ENCODE measurements around the gene DNAH1.
"Not testable (repeated sequence)": the region's sequence is repeated elsewhere in the genome, so short reads cannot be mapped to it uniquely, and the experiment has no call there.

Gene DNAH1

GRCh38 chr3:52315977-52316764 lies at the start of gene DNAH1:
TSS of gene DNAH1 (plus strand) at chr3:52316319. CDS start at chr3:52322443, 6,124 bp downstream.
- no peak within 1 kb of the TSS for H3K4me3 ChIP-seq (ENCODE audit: low read depth, low read length)
- no peak for TF ChIP-seq CTCF (IDR thresholded peaks at IDR 0.05; ENCODE audit: borderline replicate concordance, insufficient read depth, low read depth, low read length)

- no peak for TF ChIP-seq CTCF (IDR thresholded peaks at IDR 0.05; ENCODE audit: borderline replicate concordance, insufficient read depth, low read depth, low read length)
- H3K4me3 ChIP-seq (ENCODE audit: low read depth, low read length): no peak overlapping the region
Measured at GRCh38 chr3:52268036-52268435, 48.1 kb upstream of the DNAH1 start.

GRCh38 chr3:52269776-52270175 lies 46.3 kb upstream of the DNAH1 start:
- no peak for TF ChIP-seq CTCF (IDR thresholded peaks at IDR 0.05; ENCODE audit: borderline replicate concordance, insufficient read depth, low read depth, low read length)

GRCh38 chr3:52270252-52270754 lies 45.8 kb upstream of the DNAH1 start:
- TF ChIP-seq CTCF (IDR thresholded peaks at IDR 0.05; ENCODE audit: borderline replicate concordance, insufficient read depth, low read depth, low read length): no peak
- no peak overlapping the region for H3K4me3 ChIP-seq (ENCODE audit: low read depth, low read length)

More at GRCh38 chr3:52269776-52270175, 46.3 kb upstream of the DNAH1 start:
- H3K4me3 ChIP-seq (ENCODE audit: low read depth, low read length): no peak overlapping the region

- H3K4me3 ChIP-seq (ENCODE audit: low read depth, low read length): not testable (repeated sequence)
Measured at GRCh38 chr3:52272172-52272571, 43.9 kb upstream of the DNAH1 start.

GRCh38 chr3:52272831-52273230 lies 43.3 kb upstream of the DNAH1 start:
- TF ChIP-seq CTCF (IDR thresholded peaks at IDR 0.05; ENCODE audit: borderline replicate concordance, insufficient read depth, low read depth, low read length): no peak
- H3K4me3 ChIP-seq (ENCODE audit: low read depth, low read length): no peak overlapping the region

GRCh38 chr3:52274781-52275180 lies 41.3 kb upstream of the DNAH1 start:
- not testable (repeated sequence) for H3K4me3 ChIP-seq (ENCODE audit: low read depth, low read length)
